Thoracic aorta (tissue), 2 donors: ENCODE data around the gene DZIP1. TPM values are rescaled to one million over a fixed set of nuclear protein-coding genes. Genes with fewer than 3 reads are reported as not detected.

Experiments
- ATAC-seq: fragments of 150-250 bp; one replicate; pipeline ENCODE4 v1.8.0; 2017; ENCODE audit warnings: low read depth; ENCODE audit not compliant: insufficient number of reproducible peaks, low FRiP score
- DNase-seq: peaks from one replicate; pipeline ENCODE4 v3.0.0-alpha.2; 2020; ENCODE audit warnings: low spot score
- H3K27ac ChIP-seq, 2 donors: fragments of 200-600 bp; sonication (generic); 1 replicate in 1 of 2; 2 replicates in 1 of 2; pipeline ENCODE4 v1.5.1; 2016; ENCODE audit warnings: mild to moderate bottlenecking in 2 of 2, moderate library complexity in 2 of 2
- H3K27me3 ChIP-seq: fragments of 200-600 bp; sonication (generic); replicated peaks from 2 replicates; pipeline ENCODE4 v1.6.0; 2016; ENCODE audit warnings: mild to moderate bottlenecking; ENCODE audit not compliant: insufficient read depth
- H3K36me3 ChIP-seq: fragments of 200-600 bp; sonication (generic); one replicate; pipeline ENCODE4 v1.5.1; 2016
- H3K4me1 ChIP-seq, 2 donors: fragments of 200-600 bp; sonication (generic); 1 replicate in 1 of 2; 2 replicates in 1 of 2; pipeline versions ENCODE4 v1.5.1 to v1.6.0; 2016; ENCODE audit warnings: low read depth in 2 of 2, mild to moderate bottlenecking in 1 of 2; ENCODE audit not compliant: control insufficient read depth in 1 of 2
- H3K4me3 ChIP-seq: fragments of 200-600 bp; sonication (generic); 2 replicates; pipeline ENCODE4 v1.5.1; 2016; ENCODE audit warnings: mild to moderate bottlenecking
- H3K9me3 ChIP-seq: fragments of 200-600 bp; sonication (generic); 2 replicates; pipeline ENCODE4 v1.5.1; 2016
- total RNA-seq, 2 donors: library from RNA; depleted of rRNA; stranded (reverse); fragments of >200 nt; gene quantifications; one replicate each; pipeline versions ENCODE4 v1.1.0 to v1.2.3, GENCODE V29; 2016
- TF ChIP-seq, protein P1 (sequence below): fragments of 200-600 bp; sonication (generic); IDR thresholded peaks from one replicate; pipeline ENCODE4 v1.5.1; 2019; ENCODE audit warnings: antibody characterized with exemption

Gene DZIP1
- total RNA-seq, 2 donors from 2014 or later = 24.5 to 26.0 TPM

GRCh38 chr13:95628488-95628887, 16.0 kb downstream of the DZIP1 start:
- DNase-seq = no peak
- ATAC-seq = no peak
- peaks cover 6% of the 10 kb centered on the region for H3K36me3 ChIP-seq
- no peaks in the 10 kb centered on the region for H3K4me1 ChIP-seq
- no peaks in the 10 kb centered on the region for H3K27me3 ChIP-seq
- no peaks in the 10 kb centered on the region for H3K9me3 ChIP-seq
- H3K4me3 ChIP-seq = no peak overlapping the region
- H3K27ac ChIP-seq = no peak overlapping the region
- TF ChIP-seq, protein P1, sequence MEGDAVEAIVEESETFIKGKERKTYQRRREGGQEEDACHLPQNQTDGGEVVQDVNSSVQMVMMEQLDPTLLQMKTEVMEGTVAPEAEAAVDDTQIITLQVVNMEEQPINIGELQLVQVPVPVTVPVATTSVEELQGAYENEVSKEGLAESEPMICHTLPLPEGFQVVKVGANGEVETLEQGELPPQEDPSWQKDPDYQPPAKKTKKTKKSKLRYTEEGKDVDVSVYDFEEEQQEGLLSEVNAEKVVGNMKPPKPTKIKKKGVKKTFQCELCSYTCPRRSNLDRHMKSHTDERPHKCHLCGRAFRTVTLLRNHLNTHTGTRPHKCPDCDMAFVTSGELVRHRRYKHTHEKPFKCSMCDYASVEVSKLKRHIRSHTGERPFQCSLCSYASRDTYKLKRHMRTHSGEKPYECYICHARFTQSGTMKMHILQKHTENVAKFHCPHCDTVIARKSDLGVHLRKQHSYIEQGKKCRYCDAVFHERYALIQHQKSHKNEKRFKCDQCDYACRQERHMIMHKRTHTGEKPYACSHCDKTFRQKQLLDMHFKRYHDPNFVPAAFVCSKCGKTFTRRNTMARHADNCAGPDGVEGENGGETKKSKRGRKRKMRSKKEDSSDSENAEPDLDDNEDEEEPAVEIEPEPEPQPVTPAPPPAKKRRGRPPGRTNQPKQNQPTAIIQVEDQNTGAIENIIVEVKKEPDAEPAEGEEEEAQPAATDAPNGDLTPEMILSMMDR = no peak

DNA sequence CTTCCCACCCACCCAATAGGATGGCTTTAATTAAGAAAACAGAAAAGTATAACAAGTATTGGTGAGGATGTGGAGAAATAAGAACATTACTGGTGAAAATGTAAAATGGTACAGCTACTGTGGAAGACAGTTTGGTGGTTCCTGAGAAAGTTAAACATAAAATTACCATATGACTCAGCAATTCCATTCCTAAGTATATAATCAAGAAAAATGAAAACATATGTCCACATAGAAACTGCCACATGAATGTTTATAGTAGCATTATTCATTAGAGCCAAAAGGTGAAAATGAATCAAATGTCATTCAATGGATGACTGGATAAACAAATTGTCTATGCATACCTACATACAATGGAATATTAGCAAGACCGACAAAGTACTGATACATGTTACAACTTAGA, 16.9 kb downstream of the DZIP1 start:
- no peak overlapping the region for H3K4me3 ChIP-seq
- no peaks in the 10 kb centered on the region for H3K27me3 ChIP-seq
- H3K9me3 ChIP-seq = no peaks in the 10 kb centered on the region
- peaks cover 6% of the 10 kb centered on the region for H3K36me3 ChIP-seq
- H3K4me1 ChIP-seq = no peaks in the 10 kb centered on the region
- no peak overlapping the region for H3K27ac ChIP-seq
- DNase-seq = no peak
- TF ChIP-seq, protein P1 = no peak
- ATAC-seq = no peak

DNA sequence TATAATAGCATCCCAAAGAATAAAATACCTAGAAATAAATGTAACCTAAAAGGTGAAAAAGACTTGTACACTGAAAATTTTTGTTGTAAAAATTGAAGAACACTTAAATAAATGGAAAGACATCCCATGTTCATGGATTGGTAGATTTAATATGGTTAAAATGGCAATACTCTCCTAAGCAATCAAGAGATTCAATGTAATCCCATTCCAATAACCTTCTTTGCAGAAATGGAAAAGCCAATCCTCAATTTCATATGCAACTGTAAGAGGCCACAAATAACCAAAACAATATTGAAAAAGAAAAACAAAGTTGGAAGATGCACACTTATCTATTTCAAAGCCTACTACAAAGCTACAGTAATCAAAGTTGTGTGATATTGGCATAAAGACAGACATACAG, 17.7 kb downstream of the DZIP1 start:
- DNase-seq (no peak), ATAC-seq (no peak)
- TF ChIP-seq, protein P1 = no peak
- Histone ChIP-seq H3K27me3 (no peaks in the 10 kb centered on the region), H3K4me1 (no peaks in the 10 kb centered on the region), H3K9me3 (no peaks in the 10 kb centered on the region), H3K36me3 (peaks cover 6% of the 10 kb centered on the region), H3K4me3 (no peak overlapping the region), H3K27ac (no peak overlapping the region)

- Histone ChIP-seq H3K4me1 (no peaks in the 10 kb centered on the region), H3K4me3 (no peak overlapping the region), H3K9me3 (no peaks in the 10 kb centered on the region), H3K36me3 (peaks cover 14% of the 10 kb centered on the region), H3K27ac (no peak overlapping the region), H3K27me3 (no peaks in the 10 kb centered on the region)
- TF ChIP-seq, protein P1 = peak; percentile 57
- ATAC-seq (no peak), DNase-seq (no peak)
Measured at GRCh38 chr13:95624020-95624419, 20.5 kb downstream of the DZIP1 start.

DNA sequence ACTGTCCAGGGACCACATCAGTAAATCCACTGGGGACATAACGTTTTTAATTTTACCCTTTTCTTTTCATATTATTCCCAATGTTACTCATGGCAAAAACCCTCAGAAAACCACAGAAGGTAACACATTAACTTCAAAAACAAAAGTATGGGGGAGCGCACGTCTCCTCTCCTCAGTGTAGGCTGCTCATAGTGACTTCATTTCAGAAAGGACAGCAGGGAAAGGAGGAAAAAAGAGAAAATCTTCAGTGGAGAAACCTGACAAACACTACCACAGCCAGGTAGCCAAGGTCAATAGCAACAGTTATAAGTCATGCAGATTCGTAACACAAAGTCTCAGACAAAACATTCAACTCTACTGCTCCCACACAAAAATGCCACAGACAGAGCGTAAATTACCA, 21.4 kb downstream of the DZIP1 start:
- TF ChIP-seq, protein P1 = no peak
- DNase-seq = no peak

More for the DNA sequence above, 21.4 kb downstream of the DZIP1 start:
- H3K27me3 ChIP-seq = no peaks in the 10 kb centered on the region
- no peaks in the 10 kb centered on the region for H3K9me3 ChIP-seq
- H3K4me3 ChIP-seq = no peak overlapping the region
- H3K4me1 ChIP-seq = no peaks in the 10 kb centered on the region
- H3K36me3 ChIP-seq = peaks cover 17% of the 10 kb centered on the region
- no peak overlapping the region for H3K27ac ChIP-seq
- no peak for ATAC-seq
